Ramos (cell line): ENCODE measurements around the gene HDHD5.

Experiments
- in situ Hi-C: fragments of 300-500 bp; cut with MboI; formaldehyde crosslinking; loops from one replicate; pipeline ENCODE4 v1.14.3; 2022; ENCODE audit warnings: low sequenced_read_pairs; ENCODE audit not compliant: unreplicated experiment

HDHD5 gene

DNA sequence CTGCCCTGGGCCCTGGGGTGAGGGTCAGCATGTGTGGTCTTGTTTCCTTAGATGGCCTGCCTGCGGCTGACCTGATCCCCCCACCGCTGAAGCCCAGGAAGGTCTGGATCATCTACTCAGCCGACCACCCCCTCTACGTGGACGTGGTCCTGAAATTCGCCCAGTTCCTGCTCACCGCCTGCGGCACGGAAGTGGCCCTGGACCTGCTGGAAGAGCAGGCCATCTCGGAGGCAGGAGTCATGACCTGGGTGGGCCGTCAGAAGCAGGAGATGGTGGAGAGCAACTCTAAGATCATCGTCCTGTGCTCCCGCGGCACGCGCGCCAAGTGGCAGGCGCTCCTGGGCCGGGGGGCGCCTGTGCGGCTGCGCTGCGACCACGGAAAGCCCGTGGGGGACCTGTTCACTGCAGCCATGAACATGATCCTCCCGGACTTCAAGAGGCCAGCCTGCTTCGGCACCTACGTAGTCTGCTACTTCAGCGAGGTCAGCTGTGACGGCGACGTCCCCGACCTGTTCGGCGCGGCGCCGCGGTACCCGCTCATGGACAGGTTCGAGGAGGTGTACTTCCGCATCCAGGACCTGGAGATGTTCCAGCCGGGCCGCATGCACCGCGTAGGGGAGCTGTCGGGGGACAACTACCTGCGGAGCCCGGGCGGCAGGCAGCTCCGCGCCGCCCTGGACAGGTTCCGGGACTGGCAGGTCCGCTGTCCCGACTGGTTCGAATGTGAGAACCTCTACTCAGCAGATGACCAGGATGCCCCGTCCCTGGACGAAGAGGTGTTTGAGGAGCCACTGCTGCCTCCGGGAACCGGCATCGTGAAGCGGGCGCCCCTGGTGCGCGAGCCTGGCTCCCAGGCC lies 50.6 kb downstream of the HDHD5 start:
- in situ Hi-C loops: no loop called here

DNA sequence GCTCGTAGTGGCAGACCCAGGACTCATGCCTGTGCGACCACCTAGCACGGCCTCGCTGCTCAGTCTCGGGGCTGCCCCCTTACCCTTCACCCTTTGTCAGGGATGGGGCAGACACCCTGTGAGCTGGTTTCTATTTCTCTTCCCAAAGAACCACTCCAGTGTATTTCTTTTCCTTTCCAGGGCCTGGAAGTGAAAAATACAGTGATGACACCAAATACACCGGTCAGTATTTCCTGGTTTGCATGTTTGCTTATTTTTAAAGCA lies 51.6 kb downstream of the HDHD5 start:
- in situ Hi-C loops: no loop called here

DNA sequence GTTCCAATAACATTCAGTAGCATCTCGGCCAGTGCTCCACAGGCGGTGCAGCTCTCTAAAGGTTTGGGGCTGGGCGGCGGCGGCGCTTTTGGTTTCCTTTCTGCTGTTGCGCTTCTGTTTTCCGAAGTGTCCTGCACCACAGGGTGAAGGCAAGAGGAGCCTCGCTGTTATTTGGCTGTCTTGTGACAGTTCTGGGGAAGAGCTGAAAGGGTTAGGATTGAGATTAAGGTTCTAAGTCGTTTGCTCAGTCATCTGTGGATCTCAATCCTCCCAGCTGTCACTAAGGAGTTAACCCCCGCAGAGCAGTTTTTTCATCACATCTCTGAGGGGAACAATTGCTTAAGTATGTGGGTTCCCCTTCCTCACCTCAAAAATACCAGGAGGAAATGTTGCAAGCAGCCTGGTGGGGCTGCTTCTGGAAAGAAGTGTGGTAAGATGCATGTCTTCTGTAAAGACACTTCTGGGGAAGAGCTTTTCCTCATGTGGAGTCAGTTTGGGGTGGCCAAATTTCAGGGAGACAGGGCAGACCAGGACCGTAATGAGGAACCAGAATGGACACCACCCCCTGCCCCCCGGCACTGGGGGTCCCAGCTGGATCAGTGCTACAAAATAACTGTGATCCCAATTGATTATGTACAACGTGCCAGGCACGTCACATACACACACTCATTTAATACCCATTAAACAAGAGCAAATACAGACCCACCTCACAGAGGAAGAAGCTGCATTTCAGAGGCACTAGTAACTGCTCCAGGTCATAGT lies 52.1 kb downstream of the HDHD5 start:
- in situ Hi-C loops: no loop called here

DNA sequence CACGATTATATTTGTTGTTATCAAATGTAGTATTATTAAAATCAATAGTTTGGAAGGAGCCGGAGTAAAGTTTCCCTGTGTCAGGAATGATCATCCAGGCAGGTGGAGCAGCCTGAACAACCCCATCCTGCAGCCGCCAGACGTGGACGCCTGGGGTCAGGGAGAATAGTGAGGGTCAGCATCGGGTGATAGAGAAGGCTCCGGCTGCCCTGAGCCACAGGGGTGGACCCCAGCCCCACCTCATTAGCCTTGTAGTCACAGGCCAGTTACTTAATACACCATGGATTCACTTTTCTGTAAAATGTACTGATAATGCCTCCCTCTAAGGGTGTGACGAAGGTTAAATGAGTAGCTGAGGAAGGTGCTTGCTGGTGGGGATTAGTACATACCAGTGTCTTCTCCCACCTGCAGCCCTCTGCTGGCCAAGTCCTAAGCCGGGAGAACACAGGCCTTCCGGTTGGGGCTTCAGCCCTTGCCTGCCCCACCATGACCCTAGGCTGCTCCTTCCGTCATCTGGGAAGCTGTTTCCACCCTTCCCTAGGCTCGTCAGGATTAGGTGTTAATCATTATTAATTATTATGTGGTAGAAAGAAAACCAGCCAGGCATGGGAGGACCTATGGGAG lies 52.8 kb downstream of the HDHD5 start:
- in situ Hi-C loops: no loop called here

DNA sequence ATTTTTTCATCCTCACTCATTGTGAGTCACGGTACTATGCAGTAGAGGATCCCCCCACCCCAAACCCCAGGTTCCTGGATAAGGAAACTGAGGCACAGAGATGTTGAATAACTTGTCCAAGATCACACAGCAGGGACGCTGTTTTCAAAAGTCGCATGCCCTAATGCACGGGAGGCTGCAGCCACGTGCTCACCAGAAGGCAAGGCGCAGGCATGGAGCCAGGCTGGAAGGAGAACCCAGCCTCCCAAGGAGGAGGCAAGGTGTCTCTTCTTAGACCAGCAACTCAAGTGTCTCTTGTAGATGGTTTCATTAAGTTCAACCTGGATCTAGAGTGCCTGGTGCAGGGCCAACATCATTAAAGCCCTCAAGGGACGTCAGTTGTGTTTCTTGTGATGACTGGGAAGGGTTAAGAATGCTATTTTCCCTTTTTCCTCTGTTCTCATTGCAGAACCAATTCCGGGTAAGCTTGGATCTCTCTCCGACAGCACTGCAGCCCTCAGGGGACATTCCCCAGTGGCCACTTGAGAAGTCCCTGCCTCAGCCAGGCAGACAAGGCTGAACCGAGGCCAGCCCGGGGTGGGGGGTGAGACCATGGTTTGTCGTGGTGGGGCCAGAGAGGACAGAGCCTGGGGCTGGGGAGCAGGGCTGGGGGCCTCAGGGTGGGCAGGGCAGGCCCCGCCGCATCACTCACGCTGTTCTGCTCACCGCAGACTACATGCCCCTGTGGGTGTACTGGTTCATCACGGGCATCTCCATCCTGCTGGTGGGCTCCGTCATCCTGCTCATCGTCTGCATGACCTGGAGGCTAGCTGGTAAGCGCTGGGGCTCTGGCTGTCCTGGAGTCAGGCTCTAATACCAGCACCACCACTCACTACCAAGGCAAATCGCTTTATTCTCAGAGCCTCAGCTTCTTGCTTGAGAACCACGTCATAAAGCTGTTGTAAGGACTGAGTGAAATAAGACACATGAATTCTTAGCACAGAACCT lies 53.6 kb downstream of the HDHD5 start:
- in situ Hi-C loops: no loop called here

DNA sequence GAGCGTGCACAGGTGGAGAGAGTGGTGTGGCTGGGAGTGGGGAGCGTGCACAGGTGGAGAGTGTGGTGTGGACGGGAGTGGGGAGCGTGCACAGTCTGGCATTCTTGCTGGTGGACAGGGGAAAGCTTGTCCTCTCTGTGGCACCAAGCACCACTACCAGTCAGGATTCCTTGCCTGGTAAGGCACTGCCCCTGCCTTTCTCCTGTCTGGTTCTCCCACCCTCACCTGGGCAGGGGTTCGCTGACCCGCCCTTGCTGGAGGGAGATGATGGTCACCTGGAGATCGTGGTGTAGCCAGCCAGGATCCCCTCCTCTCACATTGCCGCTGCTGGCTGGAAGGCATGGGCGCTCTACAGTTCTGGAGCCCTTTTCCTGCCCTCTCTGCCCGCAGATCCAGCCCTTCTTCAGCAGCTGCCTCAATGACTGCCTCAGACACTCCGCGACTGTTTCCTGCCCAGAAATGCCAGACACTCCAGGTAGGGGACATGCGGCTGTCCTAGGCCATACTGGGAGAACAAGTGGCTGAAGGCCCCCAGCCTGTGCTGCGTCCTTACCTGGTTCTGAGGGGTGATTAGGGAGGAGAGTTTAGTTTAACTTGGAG lies 54.6 kb downstream of the HDHD5 start:
- in situ Hi-C loops: no loop called here

DNA sequence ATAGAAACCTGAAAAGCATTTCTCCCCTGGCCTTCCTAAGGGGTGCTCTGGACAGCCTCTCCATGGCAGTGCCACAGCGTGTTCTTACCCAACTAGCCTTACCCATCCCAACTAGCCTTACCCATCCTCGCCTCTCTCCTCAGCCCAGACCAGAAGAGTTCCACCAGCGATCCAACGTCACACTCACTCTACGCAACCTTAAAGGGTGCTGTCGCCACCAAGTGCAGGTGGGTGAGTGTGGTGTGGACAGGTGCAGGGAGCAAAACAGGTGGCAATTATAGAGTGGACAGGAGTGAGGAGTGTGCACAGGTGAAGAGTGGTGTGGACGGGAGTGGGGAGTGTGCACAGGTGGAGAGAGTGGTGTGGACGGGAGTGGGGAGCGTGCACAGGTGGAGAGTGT lies 55.7 kb downstream of the HDHD5 start:
- in situ Hi-C loops: no loop called here

DNA sequence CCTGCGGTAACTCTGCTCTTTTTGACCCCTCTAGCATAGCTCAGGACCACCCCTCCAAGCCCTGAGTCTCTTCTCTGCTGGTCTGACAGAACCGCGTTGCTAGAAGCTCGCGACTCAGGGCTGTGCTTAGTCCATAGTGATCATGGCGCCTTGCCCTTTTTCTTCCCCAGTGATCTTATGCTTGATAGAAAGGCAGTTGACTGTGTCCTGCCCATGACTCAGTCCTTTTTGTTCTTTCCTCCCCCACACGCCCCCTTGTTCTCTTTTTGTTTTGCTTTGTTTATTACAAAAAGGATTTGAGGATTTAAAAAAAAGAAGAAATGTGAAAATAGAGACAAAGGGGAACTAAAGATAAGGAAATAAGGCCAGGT lies 56.8 kb downstream of the HDHD5 start:
- in situ Hi-C loops: no loop called here

DNA sequence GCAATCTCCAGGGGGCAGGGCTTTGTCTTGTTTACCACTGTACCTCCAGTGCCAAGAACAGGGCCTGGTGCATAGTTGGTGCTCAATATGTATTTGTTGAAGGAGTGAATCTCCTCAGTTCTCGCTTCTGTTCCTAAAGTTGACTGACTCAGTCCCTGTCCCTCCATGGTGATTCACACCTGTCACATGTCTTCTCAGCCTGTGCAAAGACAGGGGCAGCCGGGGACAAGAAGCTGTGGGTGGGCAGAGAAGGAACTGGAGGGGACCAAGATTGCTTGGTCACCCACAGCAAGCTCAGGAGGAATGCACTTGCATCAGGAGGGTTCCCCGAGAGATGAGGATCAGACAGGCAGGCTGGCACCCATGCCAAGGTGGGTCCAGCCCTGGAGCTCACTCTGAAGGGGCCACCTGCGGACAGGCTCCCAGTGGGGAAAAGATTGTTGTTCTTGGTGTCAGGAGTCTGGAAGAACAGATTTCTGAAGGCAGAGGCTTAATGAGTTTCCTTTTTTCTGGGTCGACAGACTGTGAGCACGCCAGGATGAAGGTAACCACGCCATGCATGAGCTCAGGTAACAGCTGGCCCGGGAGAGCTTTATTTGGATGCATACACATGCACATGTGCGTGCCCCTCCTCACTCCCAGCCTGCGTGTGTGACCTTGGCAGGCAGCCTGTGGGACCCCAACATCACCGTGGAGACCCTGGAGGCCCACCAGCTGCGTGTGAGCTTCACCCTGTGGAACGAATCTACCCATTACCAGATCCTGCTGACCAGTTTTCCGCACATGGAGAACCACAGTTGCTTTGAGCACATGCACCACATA lies 57.4 kb downstream of the HDHD5 start:
- in situ Hi-C loops: no loop called here

DNA sequence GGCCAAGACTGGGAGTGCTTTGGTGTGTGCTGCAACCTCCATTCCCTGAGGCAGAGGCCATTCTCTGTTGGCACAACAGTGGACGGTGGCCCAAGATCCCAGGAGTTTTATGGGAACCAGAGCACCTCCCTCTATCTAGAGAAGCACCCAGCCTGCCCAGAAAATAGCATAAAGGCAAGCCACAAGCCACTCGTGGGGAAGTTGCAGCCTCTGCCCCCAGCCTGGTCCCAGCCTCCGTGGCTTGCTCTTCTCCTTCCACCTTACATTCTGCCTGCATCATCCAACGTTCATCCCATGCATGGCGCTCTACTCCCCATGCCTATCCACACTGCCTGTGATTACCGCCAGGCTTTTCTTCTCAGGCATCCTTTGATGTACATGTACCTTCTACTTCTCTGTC lies 58.5 kb downstream of the HDHD5 start:
- in situ Hi-C loops: no loop called here

DNA sequence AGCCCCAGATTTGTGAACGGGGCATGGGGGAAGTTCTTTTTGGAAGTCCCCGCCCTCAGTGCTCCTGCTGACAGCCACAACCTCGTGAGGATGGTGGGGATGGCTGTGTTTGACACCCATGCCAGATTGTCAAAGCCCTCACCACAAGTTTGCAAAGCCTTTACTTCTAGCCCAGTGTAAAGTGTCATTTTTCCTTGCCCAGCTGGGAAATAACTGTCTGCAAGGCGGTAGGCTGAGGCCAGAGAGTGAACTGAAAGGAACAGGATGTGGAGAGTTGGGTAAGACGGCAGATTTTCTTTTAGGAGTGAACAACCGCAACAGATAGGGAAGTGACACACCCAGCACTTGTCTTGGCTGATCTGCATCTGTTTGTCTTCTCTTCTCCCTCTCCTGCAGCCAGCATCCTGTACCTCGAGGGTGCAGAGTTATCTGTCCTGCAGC lies 60.7 kb downstream of the HDHD5 start:
- in situ Hi-C loops: no loop called here

DNA sequence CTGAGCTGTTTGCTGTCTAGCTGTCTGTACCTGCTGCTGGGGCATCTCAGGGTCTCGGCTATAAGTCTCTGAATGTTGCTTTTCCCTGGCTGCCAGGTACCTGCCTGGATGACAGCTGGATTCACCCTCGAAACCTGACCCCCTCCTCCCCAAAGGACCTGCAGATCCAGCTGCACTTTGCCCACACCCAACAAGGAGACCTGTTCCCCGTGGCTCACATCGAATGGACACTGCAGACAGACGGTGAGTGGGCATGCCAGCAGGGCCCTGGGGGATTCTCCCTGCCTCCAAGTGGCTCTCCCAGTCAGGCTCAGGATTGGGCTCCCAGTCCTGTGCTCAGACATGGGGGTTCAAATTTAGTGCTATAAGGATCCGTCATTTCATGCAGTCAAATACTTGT lies 61.4 kb downstream of the HDHD5 start:
- in situ Hi-C loops: no loop called here

DNA sequence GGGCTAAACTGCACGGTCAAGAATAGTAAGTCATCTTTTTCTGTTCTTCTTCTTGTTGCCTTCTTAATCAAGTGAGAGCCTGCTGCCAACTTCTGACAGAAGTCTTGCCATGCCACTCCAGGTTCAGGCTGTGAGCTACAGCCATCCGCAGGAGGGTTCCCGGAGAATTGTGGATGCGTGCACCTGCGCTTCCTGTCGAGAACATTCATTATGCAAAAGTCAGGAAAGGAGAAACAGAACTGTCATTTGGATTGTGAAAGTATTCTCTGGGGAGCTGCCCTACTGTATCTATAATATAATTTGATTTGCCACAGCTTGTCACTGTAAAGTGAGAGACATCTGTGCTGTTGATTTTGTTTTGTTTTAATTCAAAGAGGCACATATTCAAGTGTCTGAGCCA lies 62.0 kb downstream of the HDHD5 start:
- in situ Hi-C loops: no loop called here

DNA sequence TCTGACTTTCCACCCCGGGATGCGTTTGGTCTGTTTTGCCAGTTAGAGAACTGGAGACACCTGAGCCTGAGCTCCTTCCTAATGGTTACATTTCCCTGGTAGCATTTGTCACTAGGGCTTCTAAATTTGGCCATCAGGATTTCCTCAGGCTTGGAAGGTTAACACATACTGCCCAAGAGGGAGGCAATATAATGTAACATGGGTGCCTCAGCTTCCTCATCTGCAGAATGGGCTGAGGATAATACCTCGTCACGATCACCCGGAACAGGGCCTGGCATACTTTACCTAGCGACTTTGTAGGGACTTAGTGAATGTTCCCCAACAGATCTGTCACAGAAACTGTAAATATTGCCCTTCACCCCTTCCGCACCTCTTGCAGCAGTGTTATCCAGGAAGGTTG lies 63.0 kb downstream of the HDHD5 start:
- in situ Hi-C loops: no loop called here

DNA sequence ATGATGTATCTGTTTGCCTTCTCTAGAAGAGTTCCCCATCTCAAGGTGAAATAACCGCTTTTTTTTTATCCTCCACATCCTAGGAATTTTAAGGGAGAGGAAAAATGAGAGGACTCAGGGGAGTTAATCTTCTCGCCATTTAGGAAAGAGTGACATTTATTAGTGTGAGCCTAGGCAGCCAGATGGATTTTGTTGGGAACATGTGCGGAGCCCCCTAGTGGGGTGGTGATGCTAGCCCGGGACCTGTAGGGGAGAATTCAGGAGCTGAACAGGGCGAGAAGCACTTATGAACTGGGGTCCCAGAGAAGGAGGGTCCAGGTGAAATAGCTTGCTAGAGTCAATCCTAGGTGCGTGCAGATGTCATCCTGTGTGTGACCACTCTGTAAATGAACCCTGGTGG lies 63.5 kb downstream of the HDHD5 start:
- in situ Hi-C loops: no loop called here

DNA sequence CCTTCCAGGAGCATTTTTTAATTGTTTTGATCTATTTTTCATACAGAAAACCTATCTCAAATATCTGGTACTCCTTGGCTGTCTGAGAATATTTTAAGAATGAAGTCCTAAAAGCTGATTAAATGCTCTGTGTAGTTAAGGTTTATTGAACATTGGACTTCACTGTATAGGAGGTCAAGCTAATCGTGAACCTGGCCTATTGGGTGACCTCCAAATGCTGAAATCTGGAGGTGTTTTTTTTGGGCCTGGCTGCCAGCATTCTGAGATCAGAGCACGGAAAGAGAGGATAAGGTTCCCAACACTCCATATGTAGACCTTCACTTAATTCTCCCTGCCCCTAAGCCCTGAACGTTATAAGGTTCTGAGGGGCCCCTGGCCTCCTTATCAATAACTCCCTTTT lies 66.0 kb downstream of the HDHD5 start:
- in situ Hi-C loops: no loop called here

DNA sequence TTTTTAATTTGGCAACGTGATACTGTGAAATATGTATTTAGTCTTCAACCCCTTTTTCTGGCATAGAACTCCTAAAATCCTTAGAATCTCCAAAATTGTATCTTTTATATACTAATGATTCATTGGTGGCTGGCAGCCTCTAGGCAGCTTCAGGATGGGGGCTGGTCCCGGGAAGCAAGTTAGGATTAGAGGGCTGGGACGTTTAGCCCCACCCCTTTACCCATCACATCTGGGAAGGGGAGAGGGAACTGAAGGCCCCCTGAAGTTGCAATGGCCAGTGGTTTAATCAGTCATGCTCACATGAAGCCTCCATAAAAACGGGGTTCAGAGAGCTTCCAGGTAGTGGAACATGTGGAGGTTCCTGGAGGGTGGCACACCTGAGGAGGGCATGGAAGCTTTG lies 67.2 kb downstream of the HDHD5 start:
- in situ Hi-C loops: no loop called here

DNA sequence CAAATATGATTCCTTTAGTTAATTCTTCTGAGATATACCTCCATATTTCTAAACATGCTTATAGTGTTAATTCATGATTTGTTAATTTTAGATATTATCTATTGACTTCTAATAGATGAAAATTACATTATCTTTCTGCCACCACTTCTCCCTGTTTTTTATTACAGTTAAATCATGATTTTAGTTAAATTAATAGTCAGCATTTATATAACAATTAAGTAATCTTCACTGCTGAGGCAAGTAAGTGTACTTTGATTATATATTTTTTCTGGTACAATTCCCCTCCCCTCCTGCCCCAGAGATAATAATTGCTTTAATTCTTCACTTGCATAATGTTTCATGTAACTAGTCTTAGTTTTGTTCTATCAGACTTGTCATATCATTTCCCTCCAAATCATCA lies 68.5 kb downstream of the HDHD5 start:
- in situ Hi-C loops: no loop called here
